ENCODE data around the gene TEKT3.
A peak's percentile ranks its signal among the peaks of the same experiment; 100 is the strongest.

The TEKT3 gene

GRCh38 chr17:15341385-15341849 lies at the start of gene TEKT3:
TEKT3 (minus strand) TSS chr17:15341597; CDS start chr17:15331585, 10,012 bp downstream.
- peak; percentile 87 for DNase-seq (ENCODE audit: low spot score)

GRCh38 chr17:15388356-15389041 lies 47.1 kb upstream of the TEKT3 start:
- DNase-seq (ENCODE audit: low spot score): no peak

GRCh38 chr17:15386083-15386482 lies 44.7 kb upstream of the TEKT3 start:
- DNase-seq (ENCODE audit: low spot score): no peak

GRCh38 chr17:15385305-15385704 lies 43.9 kb upstream of the TEKT3 start:
- no peak for DNase-seq (ENCODE audit: low spot score)

- DNase-seq (ENCODE audit: low spot score): peak; percentile 51
These were observed 42.9 kb upstream of the TEKT3 start for GRCh38 chr17:15384142-15384787.

GRCh38 chr17:15382914-15383313 lies 41.5 kb upstream of the TEKT3 start:
- no peak for DNase-seq (ENCODE audit: low spot score)

DNA sequence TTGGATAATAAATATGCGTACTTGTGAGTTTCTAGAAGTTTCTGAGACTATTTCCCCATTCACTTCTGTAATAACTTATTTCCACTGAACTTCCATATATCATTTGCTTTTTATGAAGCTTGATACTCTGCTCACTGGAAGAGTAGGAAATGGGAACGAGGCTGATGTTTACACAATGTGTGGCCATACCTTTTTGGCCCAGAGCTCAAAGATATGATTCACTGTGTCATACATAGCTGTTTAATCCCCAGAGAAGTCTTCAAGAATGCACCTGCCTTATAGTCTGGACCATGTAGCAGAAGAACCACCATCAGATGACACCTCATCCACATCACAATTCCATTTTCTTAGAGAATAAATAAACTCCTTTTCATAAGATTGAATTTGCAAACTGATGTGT lies 40.3 kb upstream of the TEKT3 start:
- no peak for DNase-seq (ENCODE audit: low spot score)

- no peak for DNase-seq (ENCODE audit: low spot score)
These were observed 39.0 kb upstream of the TEKT3 start for GRCh38 chr17:15380446-15380845.

DNA sequence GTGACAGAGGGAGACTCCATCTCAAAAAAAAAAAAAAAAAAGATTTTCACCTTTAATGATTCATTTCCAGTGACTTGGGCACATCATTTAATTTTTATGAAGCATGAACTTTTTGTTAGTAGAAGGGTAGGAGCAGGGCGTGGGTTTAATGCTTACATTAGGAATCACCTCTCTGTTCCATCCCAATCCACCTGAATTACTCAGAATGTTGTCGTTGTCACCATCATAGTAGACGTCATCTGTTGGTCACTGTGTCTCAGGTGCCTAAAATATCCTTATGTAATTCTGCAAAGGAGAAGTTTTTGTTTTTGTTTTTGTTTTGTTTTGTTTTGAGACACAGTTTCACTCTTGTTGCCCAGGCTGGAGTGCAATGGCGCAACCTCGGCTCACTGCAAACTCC lies 38.3 kb upstream of the TEKT3 start:
- no peak for DNase-seq (ENCODE audit: low spot score)

GRCh38 chr17:15378243-15378642 lies 36.8 kb upstream of the TEKT3 start:
- DNase-seq (ENCODE audit: low spot score): no peak

DNA sequence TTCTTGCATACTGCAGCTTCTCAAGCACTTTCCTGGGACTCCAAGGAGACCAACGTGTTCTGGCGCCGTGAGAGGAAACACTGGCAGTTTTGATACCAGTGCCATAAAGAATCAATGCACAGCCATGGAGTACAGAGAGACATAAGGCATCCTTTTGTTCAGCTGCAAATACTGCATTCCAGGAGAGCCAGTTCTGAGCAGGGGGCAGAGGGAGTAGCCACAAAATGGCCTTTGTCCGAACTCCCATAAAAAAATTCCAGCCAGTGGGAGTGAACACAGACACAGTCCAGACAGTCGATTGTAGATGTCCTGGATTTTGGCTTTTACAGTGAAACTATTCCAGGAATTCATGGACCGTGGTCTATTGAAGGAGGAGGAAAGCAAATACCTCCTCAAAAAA lies 36.2 kb upstream of the TEKT3 start:
- peak; percentile 85 for DNase-seq (ENCODE audit: low spot score)

GRCh38 chr17:15377200-15377599 lies 35.8 kb upstream of the TEKT3 start:
- DNase-seq (ENCODE audit: low spot score): peak; percentile 72

DNA sequence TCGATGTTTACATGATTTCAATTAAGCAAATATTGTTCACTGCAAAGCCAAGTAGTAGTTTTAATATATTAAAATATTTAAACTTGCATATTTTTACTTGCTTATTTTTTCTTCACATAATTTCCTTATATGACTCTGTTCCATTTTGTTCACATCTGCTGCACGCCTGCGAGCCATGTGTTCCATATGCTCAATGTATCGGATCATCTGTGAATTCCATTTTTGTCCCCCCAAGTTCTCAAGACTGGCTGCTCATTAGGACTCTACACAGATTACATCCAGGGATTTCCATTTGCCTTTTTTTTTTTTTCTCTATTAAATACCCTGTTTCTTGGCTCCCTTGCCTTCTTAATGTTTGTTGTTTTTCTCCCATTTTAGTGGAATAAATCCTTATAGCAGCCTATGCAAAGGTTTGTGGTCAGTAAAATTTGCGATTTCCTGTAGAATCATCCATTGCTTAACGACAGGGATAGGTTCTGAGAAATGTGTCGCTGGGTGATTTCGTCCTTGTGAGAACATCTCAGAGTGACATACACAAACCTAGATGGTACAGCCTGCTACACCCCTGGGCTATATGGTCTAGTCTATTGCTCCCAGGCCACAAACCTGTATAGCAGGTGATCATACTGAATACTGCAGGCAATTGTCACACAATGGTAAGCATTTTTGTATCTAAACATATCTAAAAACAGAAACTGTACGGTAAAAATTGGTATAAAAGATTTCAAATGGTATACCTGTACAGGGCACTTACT lies 30.2 kb upstream of the TEKT3 start:
- no peak for DNase-seq (ENCODE audit: low spot score)

DNA sequence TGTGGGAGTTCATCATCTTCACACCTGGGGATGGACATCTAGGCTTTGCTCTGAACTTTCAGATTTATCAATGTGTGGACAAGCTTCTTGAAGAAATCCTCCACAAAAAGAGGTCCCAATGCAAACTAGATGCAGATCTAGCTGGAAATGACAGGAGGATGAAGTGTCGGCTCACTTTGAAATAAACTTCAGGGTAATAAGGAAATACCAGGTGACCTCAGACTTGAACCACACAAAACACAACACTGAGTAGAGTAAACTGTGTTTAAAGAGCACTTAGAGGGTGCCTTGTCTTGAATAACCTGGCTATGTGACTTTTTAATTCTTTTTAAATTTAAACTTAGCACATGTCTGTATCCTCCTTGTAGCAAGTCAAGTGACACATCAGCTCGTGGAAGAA lies 27.2 kb upstream of the TEKT3 start:
- no peak for DNase-seq (ENCODE audit: low spot score)

DNA sequence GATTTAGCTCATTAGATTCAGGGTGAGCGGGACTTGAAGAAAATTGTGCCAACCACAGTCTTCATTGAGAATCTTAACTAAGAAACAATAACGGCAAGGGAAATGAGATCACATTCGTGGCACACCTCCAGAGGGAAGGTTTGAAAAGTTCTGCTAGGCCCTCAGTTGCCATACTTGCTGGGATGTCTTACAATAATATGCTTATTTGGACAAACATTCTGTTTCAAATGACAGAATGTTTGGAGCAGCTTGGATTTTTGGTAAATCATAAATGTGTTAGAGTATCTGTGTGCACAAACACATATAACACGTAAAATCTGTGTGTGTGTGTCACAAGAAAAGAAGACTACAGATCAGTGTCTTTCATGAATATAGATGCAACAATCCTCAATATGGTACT lies 24.6 kb upstream of the TEKT3 start:
- DNase-seq (ENCODE audit: low spot score): no peak

- no peak for DNase-seq (ENCODE audit: low spot score)
These were observed 23.2 kb upstream of the TEKT3 start for GRCh38 chr17:15364615-15365014.

- DNase-seq (ENCODE audit: low spot score): no peak
These were observed 22.3 kb upstream of the TEKT3 start for GRCh38 chr17:15363702-15364101.

GRCh38 chr17:15361592-15361991 lies 20.2 kb upstream of the TEKT3 start:
- no peak for DNase-seq (ENCODE audit: low spot score)

DNA sequence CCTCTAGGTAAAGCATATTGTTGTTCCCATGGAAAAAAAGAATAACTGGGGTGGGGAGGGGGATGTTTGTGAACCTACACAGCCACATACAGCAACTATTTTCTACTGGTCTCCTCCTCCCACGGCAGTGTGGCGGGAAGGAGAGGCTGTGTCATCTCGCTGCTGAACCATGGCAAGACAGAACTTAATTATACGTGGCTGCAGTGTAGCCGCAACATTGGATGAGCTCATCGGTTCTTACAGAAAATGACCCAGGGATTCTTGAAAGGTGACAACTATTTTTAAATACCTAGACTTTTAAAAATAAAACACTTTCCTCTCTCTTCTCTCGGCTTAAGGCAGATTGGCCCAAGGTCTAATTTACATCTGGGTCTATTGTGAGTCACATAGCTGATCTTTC lies 19.8 kb upstream of the TEKT3 start:
- no peak for DNase-seq (ENCODE audit: low spot score)

DNA sequence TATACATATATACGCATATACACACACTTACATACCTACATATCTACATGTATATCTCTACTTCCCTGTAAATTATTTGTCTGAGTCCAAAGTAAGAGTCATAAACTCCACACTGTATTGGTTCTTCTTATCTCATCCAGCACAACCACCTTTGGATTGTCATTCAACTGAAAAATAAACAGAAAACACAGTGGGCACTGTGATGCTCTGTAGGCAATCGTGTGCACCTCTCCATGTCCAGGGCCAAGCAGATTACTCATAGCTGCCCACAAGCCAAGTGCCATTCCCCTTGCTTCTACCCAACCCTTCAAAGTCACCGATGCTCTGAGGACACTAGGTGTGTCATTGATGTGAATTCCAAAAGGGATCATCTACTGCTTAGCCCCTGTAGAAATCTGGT lies 12.9 kb upstream of the TEKT3 start:
- no peak for DNase-seq (ENCODE audit: low spot score)

DNA sequence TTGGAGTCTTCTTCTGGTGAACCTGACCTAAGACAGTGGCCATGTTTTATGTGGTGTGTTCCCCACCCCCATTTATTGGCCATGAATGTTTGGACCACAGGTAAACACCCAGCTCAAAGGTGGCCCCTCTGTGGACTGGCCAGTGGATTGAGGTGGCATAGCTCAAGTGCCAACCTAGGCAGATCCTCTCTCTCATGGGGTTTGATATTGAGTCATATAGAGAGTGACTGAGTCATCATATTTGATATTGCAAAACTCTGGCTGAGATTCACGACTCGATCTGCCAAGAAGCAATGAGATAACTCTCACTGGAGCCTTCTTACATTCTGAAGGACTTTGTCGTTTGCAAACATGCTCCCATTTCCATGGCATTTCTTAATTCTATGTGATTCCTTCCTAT lies 10.5 kb upstream of the TEKT3 start:
- peak; percentile 86 for DNase-seq (ENCODE audit: low spot score)

DNA sequence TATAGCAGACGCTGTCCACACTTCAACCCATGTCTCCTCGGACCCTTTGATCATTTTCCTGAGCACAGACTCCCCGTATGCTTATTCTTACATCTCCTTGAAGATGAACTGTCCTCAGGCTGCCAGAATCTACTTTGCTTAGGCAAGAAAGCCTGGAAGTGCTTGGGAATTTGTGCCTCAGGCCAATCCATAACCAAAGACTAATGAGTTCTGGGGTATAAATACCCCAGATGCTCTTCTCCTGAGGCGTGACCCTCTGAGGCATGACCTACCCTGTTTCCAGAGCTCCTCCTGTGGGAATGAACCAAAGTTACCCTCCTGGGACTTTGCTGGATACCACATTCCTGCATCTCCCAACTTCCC lies 10.1 kb upstream of the TEKT3 start:
- no peak for DNase-seq (ENCODE audit: low spot score)

- no peak for DNase-seq (ENCODE audit: low spot score)
These were observed 9.5 kb upstream of the TEKT3 start for GRCh38 chr17:15350777-15351477.
